Measurements from ENCODE around the gene RTN4R.
"Not testable (repeated sequence)": the region's sequence is repeated elsewhere in the genome, so short reads cannot be mapped to it uniquely, and the experiment has no call there.

RTN4R gene

DNA sequence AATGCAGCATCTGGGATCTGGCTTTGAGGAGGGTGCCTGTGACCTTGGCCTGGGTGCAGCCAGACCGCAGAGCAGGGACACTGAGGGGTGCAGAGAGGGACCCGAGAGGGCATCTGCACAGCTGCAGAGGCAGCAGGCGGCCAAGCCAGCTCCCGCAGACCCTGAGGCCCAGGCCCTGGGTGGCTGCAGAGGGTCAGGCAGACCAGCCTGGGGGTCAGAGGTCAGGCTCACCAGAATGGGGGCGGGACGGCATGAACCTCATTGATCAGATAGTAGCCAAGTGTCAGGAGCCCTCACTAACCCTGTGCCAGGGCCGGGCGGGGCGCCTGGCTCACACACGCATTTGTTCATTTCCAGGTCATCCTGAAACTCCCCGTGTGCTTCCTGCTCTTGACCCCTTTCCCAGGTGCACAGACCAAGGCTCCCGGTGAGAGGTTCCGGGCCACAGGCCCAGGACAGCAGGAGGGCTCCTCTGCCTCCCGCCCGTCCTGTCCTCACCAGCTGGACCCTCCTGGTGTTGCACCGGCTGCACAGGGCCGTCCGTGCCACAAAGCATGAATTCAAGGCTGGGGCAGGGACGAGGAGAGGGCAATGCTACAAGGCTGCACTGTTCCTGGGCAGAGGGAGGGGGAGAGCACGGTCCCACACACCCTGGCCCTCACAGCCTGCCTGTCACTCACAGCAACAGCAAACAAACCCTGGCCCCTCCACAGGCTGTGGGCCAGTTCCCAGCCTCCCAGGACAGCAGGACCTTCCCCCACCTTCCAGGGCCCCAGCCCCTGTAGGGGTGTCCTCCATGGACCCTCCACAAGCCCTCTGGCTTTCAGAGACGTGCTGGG is 3.3 kb downstream of the RTN4R start:
- in situ Hi-C loops (cut with HindIII; ENCODE audit: low sequenced_read_pairs): no loop called here
- H3K4me3 ChIP-seq (ENCODE audit: low read depth, low read length): no peak overlapping the region
- DNase-seq (ENCODE audit: low read depth, low spot score): no peak
- TF ChIP-seq, protein P1, sequence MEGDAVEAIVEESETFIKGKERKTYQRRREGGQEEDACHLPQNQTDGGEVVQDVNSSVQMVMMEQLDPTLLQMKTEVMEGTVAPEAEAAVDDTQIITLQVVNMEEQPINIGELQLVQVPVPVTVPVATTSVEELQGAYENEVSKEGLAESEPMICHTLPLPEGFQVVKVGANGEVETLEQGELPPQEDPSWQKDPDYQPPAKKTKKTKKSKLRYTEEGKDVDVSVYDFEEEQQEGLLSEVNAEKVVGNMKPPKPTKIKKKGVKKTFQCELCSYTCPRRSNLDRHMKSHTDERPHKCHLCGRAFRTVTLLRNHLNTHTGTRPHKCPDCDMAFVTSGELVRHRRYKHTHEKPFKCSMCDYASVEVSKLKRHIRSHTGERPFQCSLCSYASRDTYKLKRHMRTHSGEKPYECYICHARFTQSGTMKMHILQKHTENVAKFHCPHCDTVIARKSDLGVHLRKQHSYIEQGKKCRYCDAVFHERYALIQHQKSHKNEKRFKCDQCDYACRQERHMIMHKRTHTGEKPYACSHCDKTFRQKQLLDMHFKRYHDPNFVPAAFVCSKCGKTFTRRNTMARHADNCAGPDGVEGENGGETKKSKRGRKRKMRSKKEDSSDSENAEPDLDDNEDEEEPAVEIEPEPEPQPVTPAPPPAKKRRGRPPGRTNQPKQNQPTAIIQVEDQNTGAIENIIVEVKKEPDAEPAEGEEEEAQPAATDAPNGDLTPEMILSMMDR (IDR thresholded peaks at IDR 0.05; ENCODE audit: low read depth, low read length): no peak

GRCh38 chr22:20263404-20264281 is 4.5 kb downstream of the RTN4R start:
- H3K4me3 ChIP-seq (ENCODE audit: low read depth, low read length); DNase-seq (ENCODE audit: low read depth, low spot score); in situ Hi-C loops (cut with HindIII; ENCODE audit: low sequenced_read_pairs): not testable (repeated sequence)

DNA sequence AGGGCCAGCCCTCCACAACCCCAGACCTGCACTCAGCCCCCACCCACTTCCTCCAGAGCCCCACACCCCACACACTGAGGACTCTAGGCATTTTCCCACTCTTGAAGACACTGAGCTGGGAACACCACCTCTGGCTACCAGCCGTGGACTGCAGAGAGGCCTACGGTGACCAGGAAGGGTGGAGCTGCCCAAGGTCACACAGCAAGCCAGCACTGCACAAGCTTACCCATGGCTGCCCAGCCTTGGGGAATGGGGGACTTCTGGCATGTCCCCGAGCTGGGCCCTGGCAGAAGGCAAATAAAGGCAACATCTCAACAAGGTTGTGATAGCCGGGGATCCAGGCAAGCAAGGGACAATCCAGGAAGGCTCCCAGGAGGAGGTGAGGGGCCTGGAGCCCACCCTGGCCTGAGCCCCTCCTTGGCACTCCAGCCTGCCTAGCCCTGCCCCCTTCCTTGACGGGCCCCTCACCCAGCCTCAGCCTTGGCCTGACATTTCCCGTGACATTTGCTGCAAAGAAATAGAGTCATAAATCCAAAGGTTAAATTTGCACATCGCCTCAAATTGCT is 5.5 kb downstream of the RTN4R start:
- TF ChIP-seq, protein P1 (IDR thresholded peaks at IDR 0.05; ENCODE audit: low read depth, low read length): no peak
- DNase-seq (ENCODE audit: low read depth, low spot score): no peak
- no peak overlapping the region for H3K4me3 ChIP-seq (ENCODE audit: low read depth, low read length)
- in situ Hi-C loops (cut with HindIII; ENCODE audit: low sequenced_read_pairs): no loop called here

GRCh38 chr22:20261848-20262581 is 6.1 kb downstream of the RTN4R start:
- in situ Hi-C loops (cut with HindIII; ENCODE audit: low sequenced_read_pairs): no loop called here
- DNase-seq (ENCODE audit: low read depth, low spot score): no peak
- TF ChIP-seq, protein P1 (IDR thresholded peaks at IDR 0.05; ENCODE audit: low read depth, low read length): no peak
- no peak overlapping the region for H3K4me3 ChIP-seq (ENCODE audit: low read depth, low read length)

DNA sequence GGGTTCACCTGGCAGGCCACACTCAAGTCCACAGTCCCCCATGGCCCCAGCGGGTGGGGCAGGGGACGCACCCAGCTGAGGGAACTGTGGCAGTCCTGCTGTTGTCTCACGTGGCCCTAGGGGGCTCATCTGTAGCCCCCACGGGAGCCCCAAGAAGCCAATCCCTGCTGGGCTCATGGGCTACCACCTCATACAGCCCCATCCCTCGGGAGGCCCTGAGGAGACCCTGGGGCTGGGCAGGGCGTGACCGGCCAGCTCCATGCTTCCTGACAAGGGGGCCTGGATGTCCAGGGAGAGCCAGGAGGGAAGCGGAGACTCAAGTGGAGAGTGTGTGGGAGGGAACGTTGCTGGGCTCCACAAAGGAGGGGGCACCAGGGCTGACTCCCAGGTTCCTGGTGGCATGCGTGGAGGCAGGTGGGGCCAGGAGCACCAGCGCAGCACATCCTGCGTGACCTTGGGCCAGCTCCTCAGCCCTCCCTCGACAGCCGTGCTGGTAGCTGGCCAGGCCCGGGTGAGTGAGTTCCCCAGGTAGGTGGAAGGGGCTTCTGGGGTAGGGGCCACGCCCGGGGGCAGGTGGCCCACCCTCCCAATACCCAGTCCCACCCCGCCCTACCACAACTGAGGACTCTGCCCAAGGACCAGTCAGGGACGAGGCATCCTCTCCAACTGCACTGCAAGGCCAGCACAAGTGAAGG is 7.9 kb downstream of the RTN4R start:
- no peak for DNase-seq (ENCODE audit: low read depth, low spot score)
- in situ Hi-C loops (cut with HindIII; ENCODE audit: low sequenced_read_pairs): no loop called here
- no peak overlapping the region for H3K4me3 ChIP-seq (ENCODE audit: low read depth, low read length)
- TF ChIP-seq, protein P1 (IDR thresholded peaks at IDR 0.05; ENCODE audit: low read depth, low read length): no peak

GRCh38 chr22:20259327-20259688 is 8.8 kb downstream of the RTN4R start:
- TF ChIP-seq, protein P1 (IDR thresholded peaks at IDR 0.05; ENCODE audit: low read depth, low read length): no peak
- no peak for DNase-seq (ENCODE audit: low read depth, low spot score)
- in situ Hi-C loops (cut with HindIII; ENCODE audit: low sequenced_read_pairs): no loop called here
- H3K4me3 ChIP-seq (ENCODE audit: low read depth, low read length): no peak overlapping the region
